Measurements from ENCODE around the gene PACS2.
A peak's percentile ranks its signal among the peaks of the same experiment; 100 is the strongest.

Gene PACS2

GRCh38 chr14:105419195-105420091 is 104.9 kb downstream of the PACS2 start, which contains the start of gene MTA1:
TSS of gene MTA1 (plus strand) at chr14:105419827. CDS start at chr14:105420036, 209 bp downstream.
- TF ChIP-seq CEBPB (IDR thresholded peaks at IDR 0.05) = no peak
- 0 out of 2 replicates have a peak, but pooled peaks have one; percentile 43 for TF ChIP-seq YY1 (IDR thresholded peaks at IDR 0.05; ENCODE audit: low read depth)
- peak; percentile 90 for TF ChIP-seq ZBTB7A (IDR thresholded peaks at IDR 0.05; ENCODE audit: low read depth)

GRCh38 chr14:105420101-105420973 is 105.8 kb downstream of the PACS2 start:
- peak; percentile 86 for TF ChIP-seq ZBTB7A (IDR thresholded peaks at IDR 0.05; ENCODE audit: low read depth)
- no peak for TF ChIP-seq FOXM1 (IDR thresholded peaks at IDR 0.05; ENCODE audit: borderline replicate concordance, low read depth)

DNA sequence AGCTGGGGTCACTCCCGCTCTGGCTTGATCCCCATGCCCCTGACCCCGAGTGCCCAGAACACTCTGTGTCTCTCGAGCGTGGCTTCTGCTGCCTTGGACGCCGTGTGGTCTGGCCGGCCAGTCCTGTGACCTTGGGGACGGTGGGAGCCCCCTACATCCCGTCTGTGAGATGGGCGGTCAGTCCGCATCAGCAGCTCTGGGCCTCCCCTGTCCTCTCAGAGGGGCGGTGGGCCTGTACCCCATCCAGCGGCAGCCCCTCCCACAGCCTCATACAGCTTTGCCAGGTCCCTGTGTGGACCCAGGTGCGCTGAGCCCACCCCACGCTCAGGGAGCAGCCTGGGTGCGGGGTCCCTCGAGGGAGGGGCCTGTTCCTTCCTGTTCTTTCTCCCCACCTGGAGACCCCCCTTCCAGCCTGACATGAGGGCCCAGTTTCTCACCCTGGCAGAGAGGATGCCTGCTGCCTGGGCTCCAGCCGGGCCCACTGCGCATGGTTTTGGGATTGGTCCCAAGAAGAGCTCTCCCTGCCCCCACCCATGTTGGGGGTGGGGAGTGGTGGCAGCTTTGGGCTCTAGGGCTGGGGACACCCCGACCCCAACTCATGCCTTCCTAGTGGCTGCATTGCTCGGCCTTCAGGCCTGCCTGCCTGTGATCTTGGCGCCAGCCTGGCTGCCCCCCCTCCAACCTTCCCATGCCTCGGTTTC is 106.6 kb downstream of the PACS2 start:
- TF ChIP-seq YY1 (IDR thresholded peaks at IDR 0.05; ENCODE audit: low read depth) (no peak), NFIC (IDR thresholded peaks at IDR 0.05) (no peak), TAF1 (IDR thresholded peaks at IDR 0.05; ENCODE audit: low read depth) (no peak), ZBTB7A (IDR thresholded peaks at IDR 0.05; ENCODE audit: low read depth) (0 out of 2 replicates have a peak, but pooled peaks have one; percentile 27), TCF12 (IDR thresholded peaks at IDR 0.05; ENCODE audit: low read depth) (no peak), USF1 (IDR thresholded peaks at IDR 0.05) (no peak)

GRCh38 chr14:105421723-105422615 is 107.4 kb downstream of the PACS2 start:
- TF ChIP-seq EGR1 (IDR thresholded peaks at IDR 0.05) (no peak), EP300 (IDR thresholded peaks at IDR 0.05; ENCODE audit: borderline replicate concordance) (no peak)

DNA sequence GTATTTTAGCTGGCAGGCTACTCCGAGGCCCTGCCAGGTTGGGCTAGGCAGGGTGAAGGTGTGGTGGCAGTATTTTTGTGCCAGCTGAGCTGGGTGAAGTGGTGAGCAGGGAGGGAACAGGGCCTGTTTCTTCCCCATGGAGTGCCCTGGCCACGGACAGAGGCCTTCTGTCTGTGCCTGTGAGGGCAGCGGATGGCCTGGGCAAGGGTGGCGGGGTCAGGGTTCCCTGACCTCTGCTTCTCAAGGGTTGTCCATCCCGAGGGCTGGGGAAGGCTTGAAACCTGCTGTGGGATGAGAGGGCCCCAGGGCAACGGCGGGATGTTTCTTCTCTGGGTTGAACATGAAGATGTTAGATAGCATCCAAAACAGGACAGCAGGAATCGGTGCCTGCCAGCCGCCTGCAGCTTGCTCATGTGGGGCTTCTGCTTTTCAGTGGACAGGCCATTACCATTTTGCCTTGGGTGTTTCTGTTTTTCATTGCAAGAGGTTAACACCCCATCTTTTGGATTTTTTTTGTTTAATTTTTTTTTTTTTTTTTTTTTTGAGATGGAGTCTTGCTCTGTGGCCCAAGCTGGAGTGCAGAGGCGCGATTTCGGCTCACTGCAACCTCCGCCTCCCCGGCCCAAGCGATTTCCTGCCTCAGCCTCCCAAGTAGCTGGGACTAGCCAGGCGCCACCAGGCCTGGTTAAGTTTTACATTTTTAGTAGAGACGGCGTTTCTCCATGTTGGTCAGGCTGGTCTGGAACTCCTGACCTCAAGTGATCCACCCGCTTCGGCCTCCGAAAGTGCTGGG is 108.3 kb downstream of the PACS2 start:
- TF ChIP-seq EP300 (IDR thresholded peaks at IDR 0.05; ENCODE audit: borderline replicate concordance) = no peak
- TF ChIP-seq, protein P1, sequence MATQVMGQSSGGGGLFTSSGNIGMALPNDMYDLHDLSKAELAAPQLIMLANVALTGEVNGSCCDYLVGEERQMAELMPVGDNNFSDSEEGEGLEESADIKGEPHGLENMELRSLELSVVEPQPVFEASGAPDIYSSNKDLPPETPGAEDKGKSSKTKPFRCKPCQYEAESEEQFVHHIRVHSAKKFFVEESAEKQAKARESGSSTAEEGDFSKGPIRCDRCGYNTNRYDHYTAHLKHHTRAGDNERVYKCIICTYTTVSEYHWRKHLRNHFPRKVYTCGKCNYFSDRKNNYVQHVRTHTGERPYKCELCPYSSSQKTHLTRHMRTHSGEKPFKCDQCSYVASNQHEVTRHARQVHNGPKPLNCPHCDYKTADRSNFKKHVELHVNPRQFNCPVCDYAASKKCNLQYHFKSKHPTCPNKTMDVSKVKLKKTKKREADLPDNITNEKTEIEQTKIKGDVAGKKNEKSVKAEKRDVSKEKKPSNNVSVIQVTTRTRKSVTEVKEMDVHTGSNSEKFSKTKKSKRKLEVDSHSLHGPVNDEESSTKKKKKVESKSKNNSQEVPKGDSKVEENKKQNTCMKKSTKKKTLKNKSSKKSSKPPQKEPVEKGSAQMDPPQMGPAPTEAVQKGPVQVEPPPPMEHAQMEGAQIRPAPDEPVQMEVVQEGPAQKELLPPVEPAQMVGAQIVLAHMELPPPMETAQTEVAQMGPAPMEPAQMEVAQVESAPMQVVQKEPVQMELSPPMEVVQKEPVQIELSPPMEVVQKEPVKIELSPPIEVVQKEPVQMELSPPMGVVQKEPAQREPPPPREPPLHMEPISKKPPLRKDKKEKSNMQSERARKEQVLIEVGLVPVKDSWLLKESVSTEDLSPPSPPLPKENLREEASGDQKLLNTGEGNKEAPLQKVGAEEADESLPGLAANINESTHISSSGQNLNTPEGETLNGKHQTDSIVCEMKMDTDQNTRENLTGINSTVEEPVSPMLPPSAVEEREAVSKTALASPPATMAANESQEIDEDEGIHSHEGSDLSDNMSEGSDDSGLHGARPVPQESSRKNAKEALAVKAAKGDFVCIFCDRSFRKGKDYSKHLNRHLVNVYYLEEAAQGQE (IDR thresholded peaks at IDR 0.05; ENCODE audit: low read depth) = no peak
- TF ChIP-seq USF1 (IDR thresholded peaks at IDR 0.05) = no peak
- no peak for TF ChIP-seq FOXM1 (IDR thresholded peaks at IDR 0.05; ENCODE audit: borderline replicate concordance, low read depth)
- TF ChIP-seq TAF1 (IDR thresholded peaks at IDR 0.05; ENCODE audit: low read depth) = no peak
- no peak for TF ChIP-seq CREB1 (IDR thresholded peaks at IDR 0.05; ENCODE audit: low read depth)
- TF ChIP-seq CEBPB (IDR thresholded peaks at IDR 0.05) = no peak
- TF ChIP-seq MAX (IDR thresholded peaks at IDR 0.05) = no peak
- no peak for TF ChIP-seq RAD21 (IDR thresholded peaks at IDR 0.05; ENCODE audit: low read depth)
- no peak for TF ChIP-seq NFIC (IDR thresholded peaks at IDR 0.05)
- TF ChIP-seq ZBTB7A (IDR thresholded peaks at IDR 0.05; ENCODE audit: low read depth) = no peak
- TF ChIP-seq YY1 (IDR thresholded peaks at IDR 0.05; ENCODE audit: low read depth) = no peak
- TF ChIP-seq TCF12 (IDR thresholded peaks at IDR 0.05; ENCODE audit: low read depth) = no peak
- TF ChIP-seq EGR1 (IDR thresholded peaks at IDR 0.05) = no peak
- no peak for TF ChIP-seq TEAD4 (IDR thresholded peaks at IDR 0.05)

Data from Ishikawa (cell line).